NCI-H2227 (cell line): Measurements from ENCODE around the gene TMEM164.

Experiments
- DNase-seq: peaks from one replicate; lab custom pipeline; 2025; ENCODE audit not compliant: unreplicated experiment; lab: John Stamatoyannopoulos, UW

The TMEM164 gene

GRCh38 chrX:110003167-110004156 lies 548 bp downstream of the TMEM164 start:
- DNase-seq: no peak

- no peak for DNase-seq
Measured at GRCh38 chrX:110004215-110004614, 1.3 kb downstream of the TMEM164 start.

DNA sequence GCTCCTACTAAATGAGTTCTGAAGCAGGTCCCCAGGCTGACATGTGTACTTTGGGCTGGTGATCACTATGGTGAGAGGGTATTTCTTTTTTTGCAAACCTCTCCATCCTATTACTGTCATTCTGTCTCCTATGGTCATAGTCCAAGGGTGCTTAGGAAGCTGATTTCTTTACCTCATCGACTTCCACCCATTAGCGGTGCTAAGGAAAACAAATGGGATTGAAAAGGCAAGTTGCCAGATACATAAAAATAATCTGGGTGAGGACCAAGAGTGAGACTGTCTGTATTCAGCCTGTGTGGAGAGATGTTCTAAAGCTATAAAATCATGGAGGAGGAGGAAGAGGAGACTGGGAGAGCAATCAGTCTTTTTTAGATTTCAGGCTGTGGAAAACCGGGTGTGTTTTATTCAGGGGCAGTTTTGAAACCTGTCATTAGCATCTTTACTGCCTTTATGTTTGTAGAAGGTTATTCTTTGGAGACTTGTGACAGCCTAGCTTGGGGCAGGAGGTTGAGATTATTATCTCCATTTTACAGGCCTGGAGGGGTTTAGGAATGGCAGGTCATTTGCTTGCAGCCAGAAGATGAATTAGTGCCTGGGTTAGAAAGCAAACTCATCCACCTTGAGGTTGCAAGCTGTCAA lies 1.9 kb downstream of the TMEM164 start:
- peak; percentile 25 for DNase-seq

DNA sequence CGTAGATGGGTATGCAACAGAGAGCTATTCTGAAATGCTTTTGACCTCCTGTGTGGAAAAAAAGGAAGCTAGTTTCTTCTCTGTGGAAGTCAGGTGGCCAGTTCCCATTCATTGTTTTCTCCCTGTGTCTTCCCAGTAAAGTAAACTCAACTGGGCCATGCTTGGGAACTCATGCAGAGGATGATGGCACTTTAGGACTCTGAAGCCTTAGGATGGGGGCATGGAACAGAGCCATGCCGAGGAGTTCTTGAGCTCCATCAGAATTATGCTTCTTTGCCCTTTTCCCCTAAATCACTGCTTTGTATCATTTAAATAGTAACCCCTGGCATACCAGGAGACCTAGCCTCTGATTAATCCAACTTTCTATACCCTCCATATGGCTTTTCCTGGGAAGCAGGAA lies 3.2 kb downstream of the TMEM164 start:
- DNase-seq: no peak

- DNase-seq: no peak
Measured at GRCh38 chrX:110006821-110007375, 4.0 kb downstream of the TMEM164 start.

GRCh38 chrX:110008011-110008635 lies 5.2 kb downstream of the TMEM164 start:
- DNase-seq: no peak

- DNase-seq: no peak
Measured at GRCh38 chrX:110012818-110013485, 10.0 kb downstream of the TMEM164 start.

DNA sequence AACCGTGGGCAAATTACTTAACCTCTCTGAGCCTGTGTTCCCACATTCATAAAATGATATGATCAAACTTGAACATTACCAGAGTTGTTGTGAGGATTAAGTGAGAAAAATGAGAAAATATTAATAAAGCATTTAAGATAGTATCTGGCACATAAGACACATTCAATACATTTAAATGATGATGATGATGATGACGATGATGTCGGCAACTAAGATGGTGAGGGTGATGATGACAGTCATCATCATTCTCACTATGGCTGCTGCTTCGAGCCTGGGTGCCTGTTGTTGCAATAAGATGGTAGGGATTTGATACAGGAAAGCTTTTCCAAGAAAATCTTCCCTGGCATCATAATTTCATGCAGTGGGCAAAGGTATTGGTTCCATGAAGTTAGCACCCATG lies 11.1 kb downstream of the TMEM164 start:
- DNase-seq: no peak

GRCh38 chrX:110015032-110015431 lies 12.1 kb downstream of the TMEM164 start:
- DNase-seq: no peak

GRCh38 chrX:110015915-110016314 lies 13.0 kb downstream of the TMEM164 start:
- no peak for DNase-seq

DNA sequence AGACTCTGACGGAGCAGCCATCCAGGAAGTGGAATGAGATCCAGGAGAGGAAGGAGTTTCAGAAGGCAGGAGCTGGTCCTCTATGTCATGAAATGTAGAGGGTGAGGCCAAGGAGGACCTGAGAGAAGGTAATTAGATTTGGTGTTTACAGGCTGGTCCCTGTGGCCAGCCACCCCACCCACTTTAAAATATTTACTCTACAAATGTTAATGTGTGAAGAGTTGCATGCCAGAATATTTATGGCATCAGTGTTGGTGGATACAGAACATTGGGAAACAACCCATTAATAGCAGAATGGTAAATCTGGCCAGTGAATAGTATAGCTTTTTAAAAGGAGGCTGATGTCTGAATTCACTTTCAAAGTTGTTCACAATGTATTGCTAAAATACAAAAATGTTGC lies 17.6 kb downstream of the TMEM164 start:
- DNase-seq: no peak

- DNase-seq: no peak
Measured at GRCh38 chrX:110021258-110022022, 18.5 kb downstream of the TMEM164 start.

GRCh38 chrX:110022599-110023448 lies 19.9 kb downstream of the TMEM164 start:
- no peak for DNase-seq

DNA sequence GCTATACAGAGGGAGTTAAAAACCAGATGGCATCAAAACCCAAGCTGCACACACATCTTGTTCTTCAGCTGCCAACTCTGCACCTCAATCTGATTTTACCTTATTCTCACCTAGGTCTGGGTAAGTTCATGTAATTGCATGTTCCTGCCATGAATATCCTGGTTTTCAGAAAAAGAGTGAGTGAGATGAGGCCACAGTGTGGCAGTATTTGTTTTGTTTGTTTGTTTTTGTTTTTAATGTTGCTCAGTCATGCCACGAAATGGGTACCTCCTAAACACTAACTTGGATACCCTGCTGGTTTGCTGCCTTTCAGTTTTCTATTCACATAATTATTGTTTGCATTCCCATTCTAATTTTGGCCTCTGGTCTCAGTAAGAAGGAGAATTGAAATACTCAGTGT lies 22.5 kb downstream of the TMEM164 start:
- no peak for DNase-seq

DNA sequence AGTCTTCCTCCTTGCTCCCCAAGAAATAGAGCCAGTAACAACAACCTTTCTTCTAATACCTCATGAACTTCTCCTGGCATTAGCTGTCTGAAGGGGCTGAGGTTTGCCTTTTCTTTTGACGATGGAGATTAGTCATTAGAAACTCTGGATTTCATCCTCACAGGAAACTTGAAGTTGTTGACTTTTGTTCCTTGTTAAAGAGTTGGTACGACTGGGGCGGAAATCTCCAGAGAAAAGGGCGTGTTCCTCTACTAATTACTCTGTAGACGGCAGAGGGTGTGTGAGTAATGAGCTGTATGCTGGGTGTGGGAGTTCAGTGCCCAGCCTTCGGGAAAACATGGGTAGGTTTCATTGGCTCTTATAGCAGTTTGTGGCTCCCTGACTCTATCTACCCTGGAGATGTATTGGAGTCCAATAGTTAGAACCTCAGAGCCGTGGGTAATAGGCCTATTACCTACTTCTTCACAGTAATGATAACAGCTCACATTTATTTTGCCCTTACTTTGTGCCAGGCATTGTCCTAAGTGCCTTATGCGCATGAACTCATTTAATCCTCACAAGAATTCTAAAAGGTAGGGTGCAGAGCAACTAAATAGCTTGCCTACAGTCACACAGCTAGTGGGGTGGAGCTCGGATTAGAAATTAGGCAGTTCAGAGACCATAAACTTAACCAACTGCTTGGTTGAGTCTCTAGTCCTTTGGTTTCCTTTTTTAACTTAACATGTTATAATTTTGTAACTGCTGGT lies 23.4 kb downstream of the TMEM164 start:
- DNase-seq: no peak

- no peak for DNase-seq
Measured at GRCh38 chrX:110032534-110033147, 29.7 kb downstream of the TMEM164 start.

GRCh38 chrX:110034036-110034435 lies 31.1 kb downstream of the TMEM164 start:
- DNase-seq: no peak
